ENCODE data around the gene TUBGCP2.
"Not testable (repeated sequence)": the region's sequence is repeated elsewhere in the genome, so short reads cannot be mapped to it uniquely, and the experiment has no call there.

Gene TUBGCP2

GRCh38 chr10:133326745-133327650 lies 18.3 kb upstream of the TUBGCP2 start:
- no peak for DNase-seq
- TF ChIP-seq CTCF (IDR thresholded peaks at IDR 0.05; ENCODE audit: low read depth, low read length): no peak
- H3K36me3 ChIP-seq: no peaks in the 10 kb centered on the region
- no peak overlapping the region for H3K4me3 ChIP-seq (ENCODE audit: low read depth, low read length)
- no peaks in the 10 kb centered on the region for H3K9me3 ChIP-seq
- peaks cover 28% of the 10 kb centered on the region for H3K27me3 ChIP-seq
- no peaks in the 10 kb centered on the region for H3K4me1 ChIP-seq

GRCh38 chr10:133326223-133326551 lies 17.5 kb upstream of the TUBGCP2 start:
- Histone ChIP-seq H3K9me3 (no peaks in the 10 kb centered on the region), H3K27me3 (peaks cover 19% of the 10 kb centered on the region), H3K4me1 (no peaks in the 10 kb centered on the region), H3K4me3 (ENCODE audit: low read depth, low read length) (peak overlapping the region; percentile 57), H3K36me3 (no peaks in the 10 kb centered on the region)
- no peak for TF ChIP-seq CTCF (IDR thresholded peaks at IDR 0.05; ENCODE audit: low read depth, low read length)
- DNase-seq: no peak

- Histone ChIP-seq H3K4me3 (ENCODE audit: low read depth, low read length) (peak overlapping the region; percentile 57), H3K9me3 (peaks cover 4% of the 10 kb centered on the region; the same call in 1 of the 2 replicates), H3K4me1 (no peaks in the 10 kb centered on the region), H3K27me3 (peaks cover 14% of the 10 kb centered on the region), H3K36me3 (no peaks in the 10 kb centered on the region)
- TF ChIP-seq CTCF (IDR thresholded peaks at IDR 0.05; ENCODE audit: low read depth, low read length): no peak
- DNase-seq: peak; percentile 50
Observed at GRCh38 chr10:133325440-133326222, 17.0 kb upstream of the TUBGCP2 start.

GRCh38 chr10:133324857-133325260 lies 16.2 kb upstream of the TUBGCP2 start:
- peaks cover 12% of the 10 kb centered on the region for H3K27me3 ChIP-seq

GRCh38 chr10:133324198-133324792 lies 15.6 kb upstream of the TUBGCP2 start:
- Histone ChIP-seq H3K4me1 (no peaks in the 10 kb centered on the region), H3K9me3 (peaks cover 4% of the 10 kb centered on the region; the same call in 1 of the 2 replicates), H3K27me3 (peaks cover 12% of the 10 kb centered on the region), H3K36me3 (no peaks in the 10 kb centered on the region), H3K4me3 (ENCODE audit: low read depth, low read length) (peak overlapping the region; percentile 57)
- no peak for TF ChIP-seq CTCF (IDR thresholded peaks at IDR 0.05; ENCODE audit: low read depth, low read length)
- DNase-seq: peak; percentile 92

More at GRCh38 chr10:133324857-133325260, 16.2 kb upstream of the TUBGCP2 start:
- Histone ChIP-seq H3K9me3 (peaks cover 4% of the 10 kb centered on the region; the same call in 1 of the 2 replicates), H3K36me3 (no peaks in the 10 kb centered on the region), H3K4me3 (ENCODE audit: low read depth, low read length) (peak overlapping the region; percentile 57), H3K4me1 (no peaks in the 10 kb centered on the region)
- peak; percentile 40 for DNase-seq
- TF ChIP-seq CTCF (IDR thresholded peaks at IDR 0.05; ENCODE audit: low read depth, low read length): no peak

- DNase-seq; H3K4me1 ChIP-seq; H3K4me3 ChIP-seq (ENCODE audit: low read depth, low read length); H3K9me3 ChIP-seq; H3K36me3 ChIP-seq: not testable (repeated sequence)
- H3K27me3 ChIP-seq: peaks cover 12% of the 10 kb centered on the region
Observed at GRCh38 chr10:133322064-133322709, 13.5 kb upstream of the TUBGCP2 start.

GRCh38 chr10:133320852-133321422 lies 12.3 kb upstream of the TUBGCP2 start:
- DNase-seq; H3K27me3 ChIP-seq; H3K4me3 ChIP-seq (ENCODE audit: low read depth, low read length); H3K4me1 ChIP-seq; H3K36me3 ChIP-seq; H3K9me3 ChIP-seq: not testable (repeated sequence)
